ENCODE measurements around the gene SFXN5. TPM values are rescaled to one million over a fixed set of nuclear protein-coding genes. Genes with fewer than 3 reads are reported as not detected.

Gene SFXN5
- total and polyA plus RNA-seq, 3 donors from 2014 or later = 24.0 to 32.2 (median 25.4) TPM

GRCh38 chr2:72958542-72959385 is 112.7 kb downstream of the SFXN5 start:
- TF ChIP-seq CTCF (IDR thresholded peaks at IDR 0.05) (no peak), POLR2A (IDR thresholded peaks at IDR 0.05) (no peak)
- no peak for DNase-seq
- intact Hi-C loops (cut with DNase I; ENCODE audit: low total_unique reads) = no loop called here
- no peaks in the 10 kb centered on the region for H3K27me3 ChIP-seq
- peaks cover 3% of the 10 kb centered on the region for H3K4me1 ChIP-seq
- 91 to 93% methylated on average over 11 to 13 of the region's 13 CpGs for WGBS, 2 donors
- no peak overlapping the region for H3K4me3 ChIP-seq
- H3K27ac ChIP-seq = no peak overlapping the region
- no peaks in the 10 kb centered on the region for H3K36me3 ChIP-seq (ENCODE audit: low read depth, missing control alignments)
- no peaks in the 10 kb centered on the region for H3K9me3 ChIP-seq

- H3K27ac ChIP-seq = no peak overlapping the region
- TF ChIP-seq POLR2A (IDR thresholded peaks at IDR 0.05) (no peak), CTCF (IDR thresholded peaks at IDR 0.05) (no peak)
- H3K4me1 ChIP-seq = no peaks in the 10 kb centered on the region
- intact Hi-C loops (cut with DNase I; ENCODE audit: low total_unique reads) = no loop called here
- DNase-seq = no peak
- 72 to 99% methylated on average over 3 of the region's 3 CpGs for WGBS, 2 donors
- H3K27me3 ChIP-seq = no peaks in the 10 kb centered on the region
- no peaks in the 10 kb centered on the region for H3K36me3 ChIP-seq (ENCODE audit: low read depth, missing control alignments)
- H3K9me3 ChIP-seq = no peaks in the 10 kb centered on the region
- no peak overlapping the region for H3K4me3 ChIP-seq
These were observed 114.6 kb downstream of the SFXN5 start for GRCh38 chr2:72956936-72957335.

- WGBS, 2 donors = 97 to 100% methylated on average over 2 of the region's 2 CpGs
- no peaks in the 10 kb centered on the region for H3K9me3 ChIP-seq
- no peak for DNase-seq
- no peaks in the 10 kb centered on the region for H3K4me1 ChIP-seq
- TF ChIP-seq CTCF (IDR thresholded peaks at IDR 0.05) = no peak
- no peak for TF ChIP-seq POLR2A (IDR thresholded peaks at IDR 0.05)
- no peak overlapping the region for H3K27ac ChIP-seq
- intact Hi-C loops (cut with DNase I; ENCODE audit: low total_unique reads) = no loop called here
- H3K27me3 ChIP-seq = no peaks in the 10 kb centered on the region
- no peaks in the 10 kb centered on the region for H3K36me3 ChIP-seq (ENCODE audit: low read depth, missing control alignments)
- H3K4me3 ChIP-seq = no peak overlapping the region
These were observed 115.5 kb downstream of the SFXN5 start for GRCh38 chr2:72956050-72956395.

GRCh38 chr2:72955228-72956049 is 116.1 kb downstream of the SFXN5 start:
- intact Hi-C loops (cut with DNase I; ENCODE audit: low total_unique reads) = no loop called here
- H3K27ac ChIP-seq = no peak overlapping the region
- TF ChIP-seq POLR2A (IDR thresholded peaks at IDR 0.05) = no peak
- TF ChIP-seq CTCF (IDR thresholded peaks at IDR 0.05) = no peak
- 91% methylated on average over 22 to 24 of the region's 24 CpGs for WGBS, 2 donors
- H3K36me3 ChIP-seq (ENCODE audit: low read depth, missing control alignments) = no peaks in the 10 kb centered on the region
- no peak overlapping the region for H3K4me3 ChIP-seq
- no peaks in the 10 kb centered on the region for H3K4me1 ChIP-seq
- no peak for DNase-seq
- H3K27me3 ChIP-seq = no peaks in the 10 kb centered on the region
- no peaks in the 10 kb centered on the region for H3K9me3 ChIP-seq

Measured in testis (tissue), 3 donors.